ENCODE measurements around the gene PRKAB1.

DNA sequence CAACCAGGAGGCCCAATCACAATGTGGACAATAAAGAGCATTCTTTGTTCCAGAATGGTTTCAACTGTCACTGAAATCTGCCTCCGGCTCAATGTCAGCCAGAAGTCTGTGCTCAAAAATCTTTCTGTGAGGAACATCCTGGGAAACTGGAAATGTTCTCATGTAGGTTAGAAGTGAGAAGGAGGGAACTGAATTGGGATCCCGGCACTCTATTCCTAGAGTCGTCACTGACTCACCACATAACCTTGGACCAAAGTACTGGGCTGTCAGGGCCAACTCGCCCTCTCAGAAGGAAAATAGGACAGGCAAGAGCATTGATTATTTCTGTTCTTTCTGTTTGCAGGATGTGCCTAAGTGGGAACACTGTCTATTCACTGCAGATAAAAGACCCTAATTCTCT, 57.6 kb downstream of the PRKAB1 start:
- TF ChIP-seq, protein P1, sequence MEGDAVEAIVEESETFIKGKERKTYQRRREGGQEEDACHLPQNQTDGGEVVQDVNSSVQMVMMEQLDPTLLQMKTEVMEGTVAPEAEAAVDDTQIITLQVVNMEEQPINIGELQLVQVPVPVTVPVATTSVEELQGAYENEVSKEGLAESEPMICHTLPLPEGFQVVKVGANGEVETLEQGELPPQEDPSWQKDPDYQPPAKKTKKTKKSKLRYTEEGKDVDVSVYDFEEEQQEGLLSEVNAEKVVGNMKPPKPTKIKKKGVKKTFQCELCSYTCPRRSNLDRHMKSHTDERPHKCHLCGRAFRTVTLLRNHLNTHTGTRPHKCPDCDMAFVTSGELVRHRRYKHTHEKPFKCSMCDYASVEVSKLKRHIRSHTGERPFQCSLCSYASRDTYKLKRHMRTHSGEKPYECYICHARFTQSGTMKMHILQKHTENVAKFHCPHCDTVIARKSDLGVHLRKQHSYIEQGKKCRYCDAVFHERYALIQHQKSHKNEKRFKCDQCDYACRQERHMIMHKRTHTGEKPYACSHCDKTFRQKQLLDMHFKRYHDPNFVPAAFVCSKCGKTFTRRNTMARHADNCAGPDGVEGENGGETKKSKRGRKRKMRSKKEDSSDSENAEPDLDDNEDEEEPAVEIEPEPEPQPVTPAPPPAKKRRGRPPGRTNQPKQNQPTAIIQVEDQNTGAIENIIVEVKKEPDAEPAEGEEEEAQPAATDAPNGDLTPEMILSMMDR (IDR thresholded peaks at IDR 0.05 in 2 of 3, conservative IDR thresholded peaks at IDR 0.05 in 1 of 3; ENCODE audit: borderline replicate concordance in 1 of 3, insufficient read depth in 1 of 3, low read depth in 2 of 3, low read length in 2 of 3): no peak
- no peak for TF ChIP-seq POLR2A (IDR thresholded peaks at IDR 0.05; ENCODE audit: borderline replicate concordance, extremely low read depth, insufficient read depth, insufficient read length)
- no peak for TF ChIP-seq CEBPB (IDR thresholded peaks at IDR 0.05; ENCODE audit: low read depth)
- no peak for TF ChIP-seq ZNF274 (IDR thresholded peaks at IDR 0.05; ENCODE audit: low read depth, low read length)
- TF ChIP-seq, protein P2, sequence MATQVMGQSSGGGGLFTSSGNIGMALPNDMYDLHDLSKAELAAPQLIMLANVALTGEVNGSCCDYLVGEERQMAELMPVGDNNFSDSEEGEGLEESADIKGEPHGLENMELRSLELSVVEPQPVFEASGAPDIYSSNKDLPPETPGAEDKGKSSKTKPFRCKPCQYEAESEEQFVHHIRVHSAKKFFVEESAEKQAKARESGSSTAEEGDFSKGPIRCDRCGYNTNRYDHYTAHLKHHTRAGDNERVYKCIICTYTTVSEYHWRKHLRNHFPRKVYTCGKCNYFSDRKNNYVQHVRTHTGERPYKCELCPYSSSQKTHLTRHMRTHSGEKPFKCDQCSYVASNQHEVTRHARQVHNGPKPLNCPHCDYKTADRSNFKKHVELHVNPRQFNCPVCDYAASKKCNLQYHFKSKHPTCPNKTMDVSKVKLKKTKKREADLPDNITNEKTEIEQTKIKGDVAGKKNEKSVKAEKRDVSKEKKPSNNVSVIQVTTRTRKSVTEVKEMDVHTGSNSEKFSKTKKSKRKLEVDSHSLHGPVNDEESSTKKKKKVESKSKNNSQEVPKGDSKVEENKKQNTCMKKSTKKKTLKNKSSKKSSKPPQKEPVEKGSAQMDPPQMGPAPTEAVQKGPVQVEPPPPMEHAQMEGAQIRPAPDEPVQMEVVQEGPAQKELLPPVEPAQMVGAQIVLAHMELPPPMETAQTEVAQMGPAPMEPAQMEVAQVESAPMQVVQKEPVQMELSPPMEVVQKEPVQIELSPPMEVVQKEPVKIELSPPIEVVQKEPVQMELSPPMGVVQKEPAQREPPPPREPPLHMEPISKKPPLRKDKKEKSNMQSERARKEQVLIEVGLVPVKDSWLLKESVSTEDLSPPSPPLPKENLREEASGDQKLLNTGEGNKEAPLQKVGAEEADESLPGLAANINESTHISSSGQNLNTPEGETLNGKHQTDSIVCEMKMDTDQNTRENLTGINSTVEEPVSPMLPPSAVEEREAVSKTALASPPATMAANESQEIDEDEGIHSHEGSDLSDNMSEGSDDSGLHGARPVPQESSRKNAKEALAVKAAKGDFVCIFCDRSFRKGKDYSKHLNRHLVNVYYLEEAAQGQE (IDR thresholded peaks at IDR 0.05; ENCODE audit: low read depth): no peak
- TF ChIP-seq RAD21 (IDR thresholded peaks at IDR 0.05; ENCODE audit: low read depth): no peak
- no peak for TF ChIP-seq POLR2AphosphoS5 (IDR thresholded peaks at IDR 0.05; ENCODE audit: low read depth, low read length)
- no peak for TF ChIP-seq EZH2 (IDR thresholded peaks at IDR 0.05)
- TF ChIP-seq FOSL1 (IDR thresholded peaks at IDR 0.05; ENCODE audit: low read depth): no peak
- TF ChIP-seq EZH2phosphoT487 (IDR thresholded peaks at IDR 0.05; ENCODE audit: borderline replicate concordance): no peak
- no peak for TF ChIP-seq SP1 (IDR thresholded peaks at IDR 0.05; ENCODE audit: low read depth)

Data from HCT116 (cell line).